ENCODE results near the gene FBP1.

DNA sequence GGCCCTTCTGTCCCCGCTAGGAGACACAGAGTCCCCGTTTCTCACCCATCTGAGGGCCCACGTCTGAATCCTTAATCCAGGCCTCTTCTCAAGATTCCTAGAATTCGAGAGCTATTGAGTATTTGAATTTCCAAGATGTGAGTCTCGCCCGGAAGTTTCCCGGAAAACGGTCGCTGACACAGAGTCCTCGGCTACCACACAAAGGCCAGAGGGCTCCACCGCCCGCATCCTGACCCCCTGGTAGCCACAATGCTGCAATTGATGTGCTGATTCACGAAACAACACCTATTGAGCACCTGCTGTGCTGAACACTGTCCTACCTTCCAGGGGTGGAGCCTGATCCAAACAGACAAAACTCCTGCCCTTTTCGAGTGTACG is 670 bp upstream of the FBP1 start:
- TF ChIP-seq ARNTL (CRISPR knock-in tag; IDR thresholded peaks at IDR 0.05; ENCODE audit: borderline replicate concordance, low read depth): no peak
- TF ChIP-seq, protein P1, sequence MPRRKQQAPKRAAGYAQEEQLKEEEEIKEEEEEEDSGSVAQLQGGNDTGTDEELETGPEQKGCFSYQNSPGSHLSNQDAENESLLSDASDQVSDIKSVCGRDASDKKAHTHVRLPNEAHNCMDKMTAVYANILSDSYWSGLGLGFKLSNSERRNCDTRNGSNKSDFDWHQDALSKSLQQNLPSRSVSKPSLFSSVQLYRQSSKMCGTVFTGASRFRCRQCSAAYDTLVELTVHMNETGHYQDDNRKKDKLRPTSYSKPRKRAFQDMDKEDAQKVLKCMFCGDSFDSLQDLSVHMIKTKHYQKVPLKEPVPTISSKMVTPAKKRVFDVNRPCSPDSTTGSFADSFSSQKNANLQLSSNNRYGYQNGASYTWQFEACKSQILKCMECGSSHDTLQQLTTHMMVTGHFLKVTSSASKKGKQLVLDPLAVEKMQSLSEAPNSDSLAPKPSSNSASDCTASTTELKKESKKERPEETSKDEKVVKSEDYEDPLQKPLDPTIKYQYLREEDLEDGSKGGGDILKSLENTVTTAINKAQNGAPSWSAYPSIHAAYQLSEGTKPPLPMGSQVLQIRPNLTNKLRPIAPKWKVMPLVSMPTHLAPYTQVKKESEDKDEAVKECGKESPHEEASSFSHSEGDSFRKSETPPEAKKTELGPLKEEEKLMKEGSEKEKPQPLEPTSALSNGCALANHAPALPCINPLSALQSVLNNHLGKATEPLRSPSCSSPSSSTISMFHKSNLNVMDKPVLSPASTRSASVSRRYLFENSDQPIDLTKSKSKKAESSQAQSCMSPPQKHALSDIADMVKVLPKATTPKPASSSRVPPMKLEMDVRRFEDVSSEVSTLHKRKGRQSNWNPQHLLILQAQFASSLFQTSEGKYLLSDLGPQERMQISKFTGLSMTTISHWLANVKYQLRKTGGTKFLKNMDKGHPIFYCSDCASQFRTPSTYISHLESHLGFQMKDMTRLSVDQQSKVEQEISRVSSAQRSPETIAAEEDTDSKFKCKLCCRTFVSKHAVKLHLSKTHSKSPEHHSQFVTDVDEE (CRISPR knock-in tag; IDR thresholded peaks at IDR 0.05): no peak

All from SK-N-SH treated with all-trans-retinoic acid at 6 μM for 48 hours (cell line).